NCI-H524 (cell line): ENCODE results near the gene FBP1.

Experiments
- DNase-seq, 2 experiments: peaks; one replicate each; lab custom pipeline; 2025; lab: John Stamatoyannopoulos, UW

FBP1 gene

DNA sequence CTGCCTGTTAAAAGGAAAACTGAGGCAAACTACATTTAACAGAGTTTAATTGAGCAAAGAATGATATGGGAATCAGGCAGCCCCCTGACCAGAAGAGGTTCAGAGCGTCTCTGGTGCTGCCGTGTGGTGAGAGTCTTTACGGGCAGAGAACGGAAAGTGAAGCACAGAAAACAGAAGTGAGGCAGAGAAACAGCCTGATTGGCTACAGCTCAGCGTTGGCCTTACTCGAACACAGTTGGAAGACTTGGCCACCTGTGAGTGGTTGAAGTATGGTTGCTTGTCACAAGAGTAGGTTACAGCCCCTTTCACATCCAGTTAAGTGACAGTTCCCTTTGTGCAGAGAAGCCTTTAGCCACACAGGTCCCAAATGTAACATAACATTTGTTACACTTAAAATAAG is 16.9 kb upstream of the FBP1 start:
- DNase-seq = no peak

DNA sequence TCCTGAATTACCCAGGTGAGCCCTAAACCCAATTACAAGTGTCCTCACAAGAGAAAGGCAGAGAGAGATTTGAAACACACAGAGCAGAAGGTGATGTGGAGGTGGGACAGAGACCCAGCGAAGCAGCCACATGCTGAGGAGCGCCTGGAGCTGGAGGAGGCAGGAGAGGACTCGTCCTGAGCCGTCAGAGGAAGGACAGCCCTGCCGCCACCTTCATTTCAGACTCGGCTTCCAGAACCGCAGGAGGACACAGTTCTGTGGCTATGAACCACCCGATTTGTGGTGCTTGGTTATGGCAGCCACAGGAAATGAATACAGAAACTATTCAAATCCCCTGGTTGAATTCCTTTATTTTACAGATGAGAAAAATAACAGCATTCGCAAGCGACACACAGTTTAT is 16.4 kb upstream of the FBP1 start:
- DNase-seq = no peak

DNA sequence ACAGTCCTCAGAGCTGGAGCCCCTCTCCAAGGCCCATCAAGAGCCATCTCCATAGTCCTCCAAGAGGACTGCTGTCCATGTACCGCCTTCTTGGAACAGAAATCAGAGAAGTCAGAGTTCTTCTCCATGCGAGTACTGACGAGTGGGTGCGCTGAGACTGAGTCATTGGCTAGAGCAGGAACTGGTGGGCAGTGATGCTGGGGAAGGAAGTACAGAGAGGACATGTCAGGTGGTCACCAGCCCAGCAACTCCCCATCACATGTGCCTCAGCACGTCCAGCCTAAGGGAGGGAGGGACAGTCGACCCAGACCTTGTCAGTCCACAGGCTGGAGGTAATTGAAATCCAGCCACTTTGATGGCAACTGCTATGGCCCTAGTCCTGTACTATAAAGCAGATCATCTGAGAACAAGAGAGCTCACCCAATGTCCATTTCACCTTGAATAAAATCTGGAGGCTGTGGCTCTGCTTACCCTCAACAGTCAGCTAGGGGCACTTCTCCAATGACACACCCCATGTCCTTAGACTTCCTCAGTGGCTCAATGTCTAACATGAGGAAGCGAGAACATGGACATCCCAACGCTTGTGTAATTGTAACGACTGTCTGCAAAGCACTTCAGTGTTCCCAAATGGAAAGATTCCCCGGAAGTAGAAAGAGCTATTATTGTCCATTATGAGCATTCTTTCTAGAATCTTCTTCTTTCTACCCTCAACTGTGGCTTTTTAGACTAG is 15.0 kb upstream of the FBP1 start:
- no peak for DNase-seq

DNA sequence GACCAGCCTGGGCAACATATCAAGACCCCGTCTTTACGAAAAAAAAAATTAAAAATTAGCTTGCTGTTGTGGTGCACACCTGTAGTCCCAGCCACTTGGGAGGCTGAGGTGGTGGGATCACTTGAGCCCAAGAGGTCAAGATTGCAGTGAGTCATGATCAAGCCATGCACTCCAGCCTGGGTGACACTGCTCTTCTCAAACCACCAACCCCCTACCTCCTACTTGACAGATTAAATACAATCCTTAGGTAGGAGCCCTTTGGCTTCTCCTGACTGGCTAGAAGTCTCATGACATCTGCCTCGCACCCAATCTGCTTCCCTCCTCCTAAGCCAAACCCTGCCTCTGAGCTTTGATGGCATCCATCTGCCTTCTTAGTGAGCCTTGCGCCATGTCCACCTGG is 11.6 kb upstream of the FBP1 start:
- peak; percentile 29 to 80 for DNase-seq

DNA sequence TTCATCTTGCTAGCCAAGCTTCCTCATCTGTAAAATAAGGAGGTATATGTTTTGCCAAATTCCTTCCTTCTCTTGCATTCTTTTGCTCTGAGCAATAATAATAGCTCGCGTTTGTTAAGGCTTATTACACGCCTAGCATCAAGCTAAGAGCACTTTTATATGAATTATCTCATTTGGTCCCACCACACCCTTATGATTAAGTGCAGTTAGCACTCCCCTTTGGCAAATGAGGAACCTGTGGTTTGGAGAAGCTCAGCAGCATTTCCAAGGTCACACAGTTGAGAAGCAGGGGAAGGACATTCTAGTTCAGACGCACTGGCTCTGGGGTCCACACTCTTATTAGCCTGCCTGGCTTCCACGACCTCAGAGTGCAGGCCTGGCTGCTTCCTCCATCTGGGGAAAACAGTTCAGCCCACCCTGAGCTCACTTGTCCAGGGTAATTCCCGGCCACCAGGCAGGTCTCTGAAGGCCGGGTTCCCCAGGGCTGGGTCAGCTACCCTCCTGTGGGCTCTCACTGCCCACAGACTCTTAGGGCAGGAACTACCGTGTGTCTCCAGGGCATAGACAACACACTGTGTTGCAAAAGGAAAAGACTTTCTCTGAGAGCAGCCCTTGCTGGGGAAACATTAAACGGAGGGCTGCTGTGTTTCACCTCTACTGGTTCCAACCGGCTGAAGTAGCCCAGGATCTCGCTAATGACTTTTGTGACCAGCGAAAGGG is 9.9 kb upstream of the FBP1 start:
- DNase-seq = no peak

DNA sequence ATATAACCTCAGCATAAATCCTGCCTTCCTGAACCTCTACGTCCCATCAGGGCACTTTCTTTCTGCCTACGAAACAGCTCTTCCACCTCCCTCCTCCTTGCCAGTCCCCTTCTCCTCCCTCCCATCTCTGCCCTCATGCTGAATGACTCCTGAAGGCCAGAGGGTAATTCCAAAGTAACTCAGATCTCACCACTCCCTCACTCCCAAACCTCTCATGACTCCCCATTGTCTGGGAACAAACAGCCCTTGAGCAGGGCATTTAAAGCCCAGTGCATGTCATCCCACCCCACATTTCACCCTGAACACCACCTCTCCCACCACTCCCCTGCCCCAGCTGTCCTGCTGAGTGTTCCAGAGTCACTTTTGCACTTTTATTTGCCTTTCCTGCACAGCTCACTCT is 8.9 kb upstream of the FBP1 start:
- no peak for DNase-seq

DNA sequence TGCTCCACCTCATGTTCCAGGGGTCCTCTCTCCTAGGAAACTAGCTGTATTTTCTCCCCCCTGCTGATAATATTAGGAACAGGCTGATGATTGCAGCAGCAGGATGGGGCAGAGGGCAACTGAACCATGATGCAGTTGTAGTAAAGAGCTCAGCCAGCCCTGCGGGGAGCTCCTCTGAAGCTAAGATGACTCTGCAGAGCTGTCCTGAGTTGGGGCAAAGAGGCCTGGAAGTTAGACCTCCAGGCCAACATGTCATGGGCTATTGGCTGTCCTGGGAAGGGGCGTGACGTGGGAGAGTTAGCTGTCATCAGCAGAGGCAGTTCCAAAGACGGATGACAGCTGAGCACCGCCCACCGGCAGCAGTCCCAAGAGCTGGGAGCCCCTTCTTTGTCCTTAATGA is 6.6 kb upstream of the FBP1 start:
- no peak for DNase-seq

DNA sequence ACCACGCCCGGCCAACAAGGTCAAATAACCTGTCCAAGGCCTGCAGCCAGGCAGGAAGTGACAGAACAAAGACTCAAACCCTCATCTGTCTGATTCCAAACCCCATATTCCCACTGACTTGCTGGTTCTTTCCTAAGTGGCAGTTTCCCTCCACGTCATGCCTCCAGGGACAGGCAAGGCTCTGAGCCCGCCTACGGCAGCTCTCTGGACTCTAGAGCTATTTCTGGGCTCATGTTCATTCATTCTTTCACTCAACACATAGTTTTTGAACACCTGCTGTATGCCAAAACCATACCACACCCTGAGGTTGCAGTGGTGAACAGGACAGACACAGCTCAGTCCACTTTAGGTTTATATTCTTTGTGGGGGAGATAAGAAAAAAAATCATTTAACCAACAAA is 5.2 kb upstream of the FBP1 start:
- no peak for DNase-seq

DNA sequence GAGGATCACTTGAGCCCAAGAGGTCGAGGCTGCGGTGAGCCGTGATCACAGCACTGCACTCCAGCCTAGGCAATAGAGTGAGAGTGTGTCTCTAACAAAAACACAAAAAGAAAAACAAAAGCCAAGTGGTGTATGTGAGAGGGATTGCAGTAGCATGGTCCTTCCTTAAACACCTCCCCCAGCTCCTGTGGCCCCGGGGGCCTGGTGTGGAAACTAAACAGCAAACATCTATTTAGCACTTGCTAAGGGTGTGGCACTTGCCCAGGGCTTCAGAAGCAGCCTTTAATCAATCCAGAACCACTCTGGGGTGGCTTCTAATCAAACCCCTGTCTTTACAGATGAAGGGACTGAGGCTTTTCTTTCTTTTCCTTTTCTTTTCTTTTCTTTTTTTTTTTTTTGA is 4.4 kb upstream of the FBP1 start:
- DNase-seq = no peak

DNA sequence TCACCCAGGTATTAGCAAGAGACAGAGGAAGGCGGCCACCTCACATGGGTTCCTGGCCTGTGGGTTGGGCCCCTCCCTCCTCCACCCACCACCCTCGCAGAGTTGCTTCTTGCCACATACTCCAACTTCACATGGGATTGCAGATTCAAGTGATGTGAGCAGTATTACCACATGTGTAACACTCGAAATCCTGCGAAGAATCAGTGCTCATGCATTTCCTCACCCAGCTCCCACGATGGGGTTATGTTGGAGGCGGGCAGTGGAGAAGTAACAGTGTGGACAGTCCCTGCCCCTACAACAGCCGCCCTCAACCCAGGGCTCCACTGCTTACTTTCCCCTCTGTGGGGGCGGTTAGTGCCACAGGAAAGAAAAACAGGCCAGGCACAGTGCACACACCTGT is 3.9 kb upstream of the FBP1 start:
- no peak for DNase-seq

DNA sequence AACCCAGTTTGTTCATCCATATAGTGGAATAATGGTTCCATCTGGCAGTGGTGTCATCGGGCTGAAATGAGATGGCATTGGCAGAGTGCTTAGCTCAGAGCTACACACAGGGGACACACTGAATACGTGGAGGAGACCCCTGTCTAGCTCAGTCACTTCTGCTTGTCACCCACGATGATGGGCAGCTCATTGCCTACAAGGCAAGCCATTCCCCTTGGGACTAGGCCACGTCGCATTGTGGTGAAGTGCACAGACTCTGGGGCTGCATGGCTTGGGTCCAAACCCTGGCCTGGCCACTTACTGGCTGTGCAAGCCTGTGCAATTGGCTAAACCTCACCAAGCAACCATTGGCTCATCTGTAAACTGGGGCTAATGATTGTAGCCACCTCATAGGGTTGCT is 3.2 kb upstream of the FBP1 start:
- no peak for DNase-seq

DNA sequence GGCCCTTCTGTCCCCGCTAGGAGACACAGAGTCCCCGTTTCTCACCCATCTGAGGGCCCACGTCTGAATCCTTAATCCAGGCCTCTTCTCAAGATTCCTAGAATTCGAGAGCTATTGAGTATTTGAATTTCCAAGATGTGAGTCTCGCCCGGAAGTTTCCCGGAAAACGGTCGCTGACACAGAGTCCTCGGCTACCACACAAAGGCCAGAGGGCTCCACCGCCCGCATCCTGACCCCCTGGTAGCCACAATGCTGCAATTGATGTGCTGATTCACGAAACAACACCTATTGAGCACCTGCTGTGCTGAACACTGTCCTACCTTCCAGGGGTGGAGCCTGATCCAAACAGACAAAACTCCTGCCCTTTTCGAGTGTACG is 670 bp upstream of the FBP1 start:
- DNase-seq = no peak

DNA sequence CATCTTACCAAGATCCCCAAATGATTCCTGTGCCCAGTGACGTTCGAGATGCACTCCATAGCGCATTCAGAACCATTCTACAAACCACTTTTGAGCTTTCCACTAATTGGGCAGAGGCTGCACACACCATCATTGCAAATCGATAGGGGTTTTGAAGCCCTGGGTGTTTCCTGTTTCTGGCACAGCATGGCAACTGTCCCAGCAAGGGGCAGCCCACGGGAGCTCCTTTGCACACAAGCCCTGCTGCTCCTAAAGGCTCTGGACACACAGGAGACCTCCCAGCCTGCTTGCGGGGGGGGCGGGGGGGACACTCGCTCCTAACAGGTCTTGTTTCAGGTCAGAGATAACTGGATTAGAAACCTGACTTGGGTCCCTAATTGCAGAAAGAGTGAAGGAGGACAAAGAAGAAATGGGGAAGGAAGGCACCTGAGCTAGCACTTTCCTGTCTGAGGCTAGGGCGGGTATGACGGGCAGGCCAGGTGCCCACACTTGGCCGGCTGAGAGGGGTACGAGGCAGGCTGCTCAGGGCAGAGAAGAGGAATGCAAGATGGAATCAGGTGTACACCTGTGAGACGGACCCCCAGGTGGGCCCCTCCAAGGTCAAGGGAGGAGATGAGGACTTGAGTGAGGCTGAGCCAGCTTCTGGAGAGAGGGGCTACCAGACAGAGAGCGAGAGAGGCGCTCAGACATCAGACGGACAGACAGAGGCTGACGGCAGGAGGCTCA is 820 bp downstream of the FBP1 start:
- no peak for DNase-seq

DNA sequence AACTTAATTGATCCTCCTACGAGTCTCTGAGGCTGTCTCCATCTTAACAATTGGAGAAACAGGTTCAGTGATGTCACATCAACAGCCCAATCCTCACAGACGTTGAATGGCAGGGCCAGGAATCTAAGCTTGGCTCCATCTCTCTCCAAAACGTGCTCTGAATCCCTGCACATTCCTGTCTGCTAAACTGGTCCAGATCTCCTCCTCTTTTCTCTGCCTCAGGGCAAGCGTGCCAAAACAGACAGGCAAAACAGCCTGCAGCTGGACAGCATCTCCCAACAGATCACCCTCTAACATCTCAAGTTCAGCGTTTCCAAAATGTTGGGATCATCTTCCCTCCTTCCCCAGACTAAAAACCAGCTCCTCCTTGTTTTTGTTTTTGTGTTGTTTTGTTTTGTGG is 6.6 kb downstream of the FBP1 start:
- DNase-seq = no peak

DNA sequence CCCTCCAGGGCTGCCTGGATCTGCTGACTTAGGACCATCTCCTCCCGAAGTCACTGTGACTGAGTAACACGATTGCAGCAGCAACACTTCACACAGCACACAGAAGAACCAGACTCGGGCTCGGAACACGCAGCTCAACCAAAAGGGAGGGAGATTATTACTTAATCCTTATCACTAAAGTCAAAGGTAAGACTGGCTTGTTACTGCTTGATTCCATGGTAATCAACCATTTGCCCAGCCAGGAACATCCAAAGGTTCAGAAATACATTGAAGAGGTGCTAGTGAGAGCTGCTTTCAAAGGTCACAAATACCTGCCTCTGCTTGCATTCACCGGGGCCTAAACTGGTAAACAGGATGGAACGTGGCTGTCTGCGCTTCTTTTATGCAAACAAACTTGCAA is 7.7 kb downstream of the FBP1 start:
- no peak for DNase-seq

DNA sequence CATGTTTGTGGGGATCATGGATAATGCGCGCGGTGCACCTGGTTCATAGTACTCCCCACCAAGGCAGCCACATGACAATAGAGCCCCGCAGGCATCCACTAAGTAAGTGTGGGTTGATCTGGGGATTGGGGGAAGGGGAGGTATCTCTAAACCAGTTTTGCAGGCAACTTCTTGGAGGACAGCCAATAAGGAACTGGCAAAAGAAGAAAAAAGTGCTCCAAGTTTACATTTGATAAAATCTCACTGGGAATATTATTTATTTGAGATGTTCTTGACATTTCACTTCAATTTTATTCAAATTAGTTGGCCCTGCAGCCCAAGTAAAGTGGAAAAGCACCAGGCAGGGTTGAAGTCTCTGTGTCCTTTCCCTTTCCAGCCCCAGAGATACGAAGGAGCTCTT is 8.5 kb downstream of the FBP1 start:
- no peak for DNase-seq

DNA sequence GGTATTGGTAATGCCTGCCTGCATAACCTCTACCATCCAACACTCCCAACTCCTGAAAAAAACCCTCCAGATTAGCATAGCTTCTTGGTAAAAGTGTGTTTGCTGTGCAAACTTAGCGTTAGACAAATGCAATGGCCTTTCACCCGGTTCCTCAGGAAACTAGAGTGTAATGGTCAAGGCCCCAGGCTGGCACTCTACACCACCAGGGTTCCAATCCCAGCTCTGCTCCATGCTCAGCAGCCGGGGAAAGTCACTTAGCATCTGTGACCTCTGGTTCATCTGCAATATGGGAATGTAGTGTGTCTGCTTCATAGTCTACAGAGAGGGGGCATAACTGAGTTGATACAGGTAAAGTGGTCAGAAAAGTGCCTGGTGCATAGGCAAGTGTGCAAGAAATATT is 9.0 kb downstream of the FBP1 start:
- no peak for DNase-seq

DNA sequence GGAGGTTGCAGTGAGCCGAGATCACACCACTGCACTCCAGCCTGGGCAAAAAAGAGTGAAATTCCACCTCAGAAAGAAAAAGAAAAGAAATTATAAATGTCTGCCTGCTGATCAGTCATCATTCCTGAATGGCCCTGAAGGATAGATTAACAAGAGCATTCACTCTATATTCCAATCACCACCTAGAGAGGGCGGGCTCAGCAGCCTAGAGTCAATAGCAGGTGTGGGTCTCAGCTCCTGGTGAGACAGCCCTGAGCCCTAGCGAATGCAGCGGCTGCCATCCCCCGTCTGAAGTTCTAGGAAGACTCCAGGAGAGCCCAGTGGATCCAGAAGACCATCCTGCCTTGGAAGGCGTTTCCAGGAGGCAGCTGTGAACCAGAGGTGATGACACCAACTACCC is 12.0 kb downstream of the FBP1 start:
- no peak for DNase-seq

DNA sequence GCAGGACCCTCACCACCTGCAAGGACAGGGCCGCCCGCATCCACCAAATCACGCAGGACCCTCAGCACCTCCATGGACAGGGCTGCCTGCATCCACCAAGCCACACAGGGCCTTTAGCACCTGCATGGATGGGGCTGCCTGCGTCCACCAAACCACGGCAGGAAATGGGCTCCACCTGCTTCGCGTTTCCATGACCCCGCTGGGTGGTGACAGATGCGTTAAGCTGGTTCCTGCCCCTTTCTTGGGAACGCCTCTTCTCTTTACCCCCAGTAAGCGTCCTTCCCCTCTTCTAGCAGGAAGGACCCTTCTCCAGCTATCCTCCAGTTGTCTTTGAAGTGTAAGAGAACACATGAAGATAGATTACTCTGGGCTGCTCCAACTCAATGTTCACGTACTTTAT is 13.5 kb downstream of the FBP1 start:
- no peak for DNase-seq

DNA sequence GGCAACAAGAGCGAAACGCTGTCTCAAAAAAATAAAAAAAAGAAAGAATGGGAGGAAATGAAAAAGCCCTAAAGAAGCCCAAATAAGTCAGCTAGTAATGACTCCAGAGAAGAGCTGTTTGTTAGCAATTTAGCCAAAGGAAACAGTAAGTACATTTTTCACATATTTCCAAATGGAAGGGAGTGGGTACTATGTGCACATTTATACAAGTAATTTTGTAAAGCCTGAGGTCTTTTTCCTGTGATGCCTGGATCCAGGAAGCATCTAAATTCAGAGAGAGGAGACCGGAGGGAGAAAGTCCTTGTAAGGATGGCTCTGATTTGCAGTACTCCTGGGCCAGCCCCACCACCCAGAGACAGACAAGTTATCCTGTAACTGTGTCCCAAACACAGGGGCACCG is 14.7 kb downstream of the FBP1 start:
- DNase-seq = no peak

DNA sequence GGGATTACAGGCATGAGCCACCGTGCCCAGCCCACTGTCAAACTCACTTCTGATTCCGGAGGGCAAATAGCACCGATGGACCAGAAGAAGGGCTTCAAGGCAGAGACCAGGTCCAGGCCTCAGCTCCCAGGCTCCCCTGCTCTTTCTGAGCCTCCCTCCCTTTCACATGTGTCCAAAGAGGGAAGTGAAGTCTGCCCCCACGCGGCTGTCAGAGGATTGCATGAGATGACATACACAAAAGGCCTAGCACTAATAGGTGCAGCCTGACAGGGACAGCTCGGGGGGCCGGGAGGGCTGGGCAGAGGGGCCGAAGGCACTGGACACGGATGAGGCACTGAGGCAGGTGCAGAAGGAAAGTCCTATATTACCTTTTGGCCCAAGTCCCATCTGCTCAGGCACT is 16.1 kb downstream of the FBP1 start:
- DNase-seq = peak; percentile 49 to 73

DNA sequence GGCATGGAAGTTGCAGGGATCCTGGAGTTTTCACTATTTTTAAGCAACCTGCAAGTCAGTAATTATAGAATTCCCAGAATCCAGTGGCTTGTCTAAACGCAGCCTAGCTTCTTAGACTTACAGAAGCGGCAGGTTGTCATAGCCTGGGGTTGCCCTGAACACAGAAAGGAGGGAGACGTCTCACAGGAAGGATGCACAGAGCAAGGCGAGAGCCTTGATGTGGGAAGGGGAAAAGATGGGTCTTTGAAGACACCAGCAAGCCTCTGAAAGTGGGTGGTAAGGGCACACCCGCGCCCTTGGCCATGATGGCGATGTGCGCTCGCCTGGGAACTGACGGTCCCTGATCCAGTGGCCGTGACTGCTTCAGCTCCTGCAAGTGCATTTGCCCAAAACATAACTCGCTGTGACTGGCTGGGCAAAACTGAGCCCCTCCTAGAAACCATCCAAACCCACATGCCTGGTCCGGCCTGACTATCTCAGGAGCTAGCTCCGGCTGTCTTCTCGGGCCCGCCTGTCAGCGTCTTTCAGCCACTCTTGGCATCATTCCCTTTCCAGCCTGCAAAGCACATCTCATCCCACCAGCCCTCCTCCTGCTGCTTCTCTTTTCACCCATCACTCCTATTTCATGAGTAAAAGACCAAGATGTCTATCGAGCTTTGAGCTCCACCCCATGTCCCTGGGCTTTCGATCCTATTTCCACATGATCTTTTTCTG is 17.1 kb downstream of the FBP1 start:
- no peak for DNase-seq

DNA sequence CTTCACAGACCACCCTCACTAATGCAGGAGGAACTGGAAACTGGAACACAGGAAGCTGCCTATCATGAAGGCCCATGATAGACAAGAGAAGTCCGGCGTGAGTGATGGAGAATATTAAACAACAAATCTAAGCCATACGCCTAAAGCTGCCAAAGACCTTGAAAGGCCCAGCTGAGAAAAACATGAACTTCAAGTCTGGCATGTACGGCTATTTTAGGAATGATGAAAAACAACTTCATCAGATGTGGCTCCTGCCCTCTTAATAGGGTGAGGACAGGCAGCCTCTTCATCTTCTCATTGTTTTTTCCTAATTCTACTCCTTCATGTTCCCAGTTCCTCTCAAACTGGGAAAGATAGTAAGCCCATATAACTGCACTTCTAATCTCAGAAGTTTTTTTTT is 20.3 kb downstream of the FBP1 start:
- no peak for DNase-seq
